Inflammatory macrophage treated with lipopolysaccharide for 4 hours (primary cell): ENCODE results near the gene PTPRZ1.

Experiments used
- DNase-seq: peaks from one replicate; pipeline ENCODE4 v3.0.0-alpha.2; 2020

The PTPRZ1 gene

GRCh38 chr7:121901026-121901425 is 28.1 kb downstream of the PTPRZ1 start:
- no peak for DNase-seq

GRCh38 chr7:121904120-121904519 is 31.2 kb downstream of the PTPRZ1 start:
- no peak for DNase-seq

GRCh38 chr7:121908042-121908441 is 35.1 kb downstream of the PTPRZ1 start:
- no peak for DNase-seq

DNA sequence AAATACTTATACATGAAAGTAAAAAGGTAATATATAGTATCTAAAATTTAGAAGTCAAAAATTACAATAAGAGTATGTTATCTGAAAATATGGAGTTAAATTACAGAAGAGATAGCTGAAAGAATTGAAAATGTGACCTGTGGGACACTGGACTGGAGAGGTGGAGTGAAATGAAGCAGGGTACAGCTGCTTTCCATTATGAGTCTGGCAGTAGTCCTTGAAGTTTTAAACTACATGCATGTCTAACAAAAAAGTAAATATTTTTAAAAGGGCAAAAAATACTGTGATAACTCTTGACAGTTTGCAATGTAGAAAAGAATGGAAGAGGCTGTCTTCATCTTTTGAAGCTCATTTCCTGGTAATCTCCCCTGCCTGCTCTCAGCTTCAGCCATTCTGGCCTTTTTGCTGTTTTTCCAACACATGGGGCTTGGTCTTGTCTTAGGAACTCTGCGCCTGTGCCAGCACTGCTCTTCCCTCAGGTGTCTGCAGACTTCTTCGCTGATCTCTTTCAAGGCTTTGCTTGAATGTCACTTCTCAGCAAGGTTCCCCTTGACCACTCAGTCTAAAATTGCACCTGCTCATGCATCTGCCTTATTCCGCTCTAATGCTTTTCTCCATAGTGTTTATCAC is 36.9 kb downstream of the PTPRZ1 start:
- DNase-seq: no peak

DNA sequence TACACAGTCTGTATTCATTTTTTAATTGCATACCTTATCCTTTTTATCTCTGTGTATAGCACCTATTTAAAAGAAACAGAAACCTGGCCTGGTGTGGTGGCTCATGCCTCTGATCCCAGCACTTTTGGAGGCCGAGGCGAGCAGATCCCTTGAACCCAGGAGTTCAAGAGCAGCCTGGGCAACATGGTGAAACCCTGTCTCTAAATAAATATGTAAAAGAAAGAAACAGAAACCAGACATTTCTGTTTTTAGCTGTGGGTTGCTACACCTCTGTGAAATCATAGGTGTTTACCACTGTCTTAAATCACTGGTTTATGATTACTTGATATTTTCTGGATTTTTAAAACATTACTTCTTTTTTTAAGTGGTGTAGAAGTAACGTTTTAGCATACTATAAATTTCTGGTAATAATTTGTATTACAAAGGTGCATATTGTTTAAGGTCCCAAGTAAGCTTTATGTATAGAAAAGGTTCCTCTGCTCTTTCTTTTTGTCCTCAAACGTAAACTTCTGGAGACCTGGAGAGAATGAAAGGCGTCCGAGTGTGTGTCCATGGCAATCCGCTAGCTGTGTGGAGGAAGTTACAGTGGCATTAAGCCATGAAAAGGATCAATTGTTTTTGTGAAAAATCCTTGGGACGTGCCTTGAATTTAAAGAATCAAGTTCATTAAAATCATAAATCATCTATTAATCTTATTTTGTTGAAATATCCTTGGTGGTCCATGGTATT is 41.1 kb downstream of the PTPRZ1 start:
- no peak for DNase-seq

DNA sequence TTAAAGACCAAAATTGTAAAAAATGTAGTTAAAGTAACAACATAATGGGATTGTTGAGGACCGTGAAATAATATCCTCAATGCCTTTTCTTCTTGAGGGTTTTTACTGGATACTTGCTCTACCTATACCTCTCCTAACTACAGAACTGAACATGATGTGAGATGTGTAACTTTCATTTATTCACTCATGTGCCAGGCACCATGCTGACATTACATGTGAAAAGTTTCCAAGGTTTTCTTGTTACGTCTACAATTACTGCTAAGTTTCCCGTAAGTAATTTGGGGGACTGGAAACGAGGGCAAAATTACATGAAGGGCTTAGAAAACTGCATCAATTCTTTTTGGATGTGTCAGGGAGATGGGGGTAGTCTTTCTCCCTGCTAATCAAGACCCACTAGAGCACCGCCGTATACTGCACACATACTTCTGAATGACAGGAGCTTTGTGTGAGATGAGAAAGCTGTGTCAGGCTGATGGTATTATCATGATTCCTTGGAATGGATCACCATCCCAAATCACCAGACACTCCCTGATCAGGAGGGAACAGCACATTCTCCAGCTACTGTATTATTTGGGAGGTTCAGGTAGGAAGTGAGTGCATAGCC is 41.8 kb downstream of the PTPRZ1 start:
- no peak for DNase-seq

GRCh38 chr7:121916211-121916610 is 43.2 kb downstream of the PTPRZ1 start:
- DNase-seq: no peak

DNA sequence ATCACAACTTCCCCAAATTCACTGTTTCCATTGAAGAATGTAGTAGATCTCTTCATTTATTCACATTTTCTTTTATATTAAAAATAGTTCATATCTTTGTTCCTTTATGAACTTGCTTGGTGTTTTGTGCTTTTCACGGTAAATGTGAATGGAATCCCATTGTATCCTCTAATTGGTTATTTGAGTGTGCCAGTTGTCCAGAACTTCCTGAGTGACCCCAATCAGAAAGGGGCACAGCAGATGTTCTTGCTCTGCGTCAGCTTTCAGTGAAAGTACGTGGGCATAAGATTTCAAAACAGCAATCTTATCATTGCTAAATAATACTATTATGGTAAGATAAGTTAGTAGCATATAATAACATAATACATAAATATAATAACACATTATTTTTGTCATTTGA is 47.0 kb downstream of the PTPRZ1 start:
- DNase-seq: no peak

DNA sequence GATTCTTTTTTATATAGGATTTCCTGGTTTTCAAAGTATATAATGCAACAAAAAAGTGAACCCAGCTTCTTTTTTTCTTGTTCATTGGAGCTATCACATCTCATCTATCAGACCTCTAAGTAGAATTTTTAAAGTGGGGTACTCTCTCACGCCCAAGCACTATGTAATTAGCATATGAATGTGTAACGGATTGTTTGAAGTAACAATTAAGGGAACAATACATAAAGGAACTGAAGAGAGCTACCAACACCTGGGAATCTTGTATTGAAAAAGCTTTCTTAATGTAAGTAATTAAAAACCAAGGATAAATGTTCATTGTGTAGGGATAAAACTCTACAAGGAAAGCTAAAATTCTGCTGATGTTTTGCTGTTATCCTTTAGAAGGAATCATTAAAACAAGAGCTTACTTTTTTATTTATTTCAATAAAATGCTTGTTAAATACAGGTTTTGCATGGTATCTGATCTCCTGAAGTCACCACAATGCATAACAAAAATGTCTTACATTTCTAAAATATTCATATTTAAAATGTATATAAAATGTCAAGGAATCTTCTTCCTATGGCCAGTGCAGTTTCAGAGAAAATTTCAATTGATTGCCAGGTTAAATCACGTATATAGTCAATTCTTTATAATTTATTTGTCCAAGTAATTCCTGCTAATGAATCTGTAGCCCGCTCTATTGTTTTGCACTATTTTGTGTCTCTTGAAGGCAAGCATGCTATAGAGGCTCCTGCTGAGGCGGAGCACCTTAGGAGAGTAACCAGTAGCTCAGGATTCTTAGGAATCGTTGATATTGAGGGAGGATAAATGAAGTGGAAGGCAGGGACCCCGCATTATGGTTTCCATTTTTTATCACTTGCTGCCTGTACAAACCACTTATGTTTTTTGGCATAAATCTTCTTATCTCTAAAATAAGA is 51.6 kb downstream of the PTPRZ1 start:
- no peak for DNase-seq

DNA sequence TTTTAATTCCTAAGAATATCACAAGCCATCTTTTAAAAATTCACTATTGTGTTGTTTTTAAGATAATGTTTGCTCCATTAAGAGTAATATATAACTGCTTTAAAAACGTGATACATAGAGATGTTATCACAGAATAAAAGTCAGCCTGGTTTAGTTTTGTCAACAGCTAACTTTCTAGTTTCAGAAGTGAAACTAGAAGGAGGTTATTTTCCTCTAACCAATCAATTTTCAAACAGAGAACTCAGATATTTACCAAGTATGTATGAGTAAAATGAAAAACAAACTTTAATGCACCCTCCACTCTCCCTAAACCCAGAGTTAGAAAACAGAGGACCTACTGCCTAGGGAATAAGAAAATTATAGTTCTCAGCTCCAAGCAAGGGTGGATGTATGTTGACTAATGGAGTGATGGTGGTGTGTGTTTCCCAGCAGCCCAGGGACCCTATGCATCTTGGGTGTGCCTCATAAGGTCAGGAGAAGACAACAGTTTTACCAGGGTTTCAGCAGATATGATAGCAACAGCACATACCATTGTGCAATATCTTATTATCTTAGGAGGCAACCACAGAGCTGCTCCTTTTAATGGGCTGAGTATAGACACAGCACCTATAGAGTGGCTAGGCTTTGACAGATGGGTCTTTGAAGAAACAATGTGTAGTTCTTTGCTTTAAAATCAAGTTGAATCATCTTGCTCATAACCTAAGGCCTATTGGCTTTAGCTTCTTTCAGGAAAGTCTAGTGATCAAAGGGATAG is 58.4 kb downstream of the PTPRZ1 start:
- DNase-seq: no peak

DNA sequence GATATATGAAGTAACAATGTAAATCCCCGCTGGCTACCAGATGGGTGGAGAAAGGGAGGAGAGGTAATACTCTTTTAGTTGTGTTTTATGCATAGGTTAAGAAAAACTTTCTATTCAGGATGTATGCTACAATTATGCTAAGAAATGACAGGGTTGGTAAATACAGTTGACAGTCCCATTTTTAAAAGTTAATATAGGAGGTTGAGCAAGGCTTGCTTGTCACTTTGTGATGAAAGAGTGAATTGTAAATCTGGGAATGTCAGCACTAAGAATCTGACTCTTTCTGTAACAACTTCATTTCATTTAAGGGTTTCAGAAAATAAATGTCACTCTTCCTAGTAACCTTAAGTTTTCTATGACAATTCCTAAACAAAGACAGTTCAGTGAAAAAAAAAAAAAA is 59.8 kb downstream of the PTPRZ1 start:
- no peak for DNase-seq

DNA sequence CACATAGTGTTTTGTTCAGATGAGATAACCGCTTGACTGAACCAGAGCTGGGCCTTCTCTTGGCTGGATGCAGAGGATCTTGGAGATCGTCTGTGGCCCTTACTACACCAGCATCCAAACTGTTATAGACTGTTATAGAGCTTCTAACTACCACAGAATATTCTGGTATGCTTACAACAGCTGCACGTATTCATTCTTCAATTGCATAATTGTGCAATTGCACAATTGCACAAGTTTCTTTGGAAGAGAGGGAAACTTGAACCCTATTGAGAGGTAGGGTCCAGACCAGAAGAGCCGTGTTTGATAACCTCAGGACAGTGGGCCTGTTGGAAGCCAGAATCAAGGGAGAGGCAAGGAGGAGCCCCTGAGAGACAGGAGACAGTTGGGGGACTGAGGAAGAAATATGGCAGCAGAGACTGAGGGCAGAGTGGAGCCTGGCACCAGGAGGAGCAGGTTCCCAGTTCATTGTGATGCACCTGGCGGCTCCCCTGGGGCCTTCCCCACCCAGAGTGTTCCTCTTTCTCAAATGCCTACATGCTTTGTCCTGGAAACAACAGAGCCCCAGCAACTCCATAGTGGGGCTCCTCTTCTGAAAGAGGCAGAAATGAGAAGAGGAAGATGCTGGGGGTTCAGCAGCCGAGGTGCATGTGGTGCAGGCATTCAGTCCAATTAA is 64.1 kb downstream of the PTPRZ1 start:
- DNase-seq: no peak

DNA sequence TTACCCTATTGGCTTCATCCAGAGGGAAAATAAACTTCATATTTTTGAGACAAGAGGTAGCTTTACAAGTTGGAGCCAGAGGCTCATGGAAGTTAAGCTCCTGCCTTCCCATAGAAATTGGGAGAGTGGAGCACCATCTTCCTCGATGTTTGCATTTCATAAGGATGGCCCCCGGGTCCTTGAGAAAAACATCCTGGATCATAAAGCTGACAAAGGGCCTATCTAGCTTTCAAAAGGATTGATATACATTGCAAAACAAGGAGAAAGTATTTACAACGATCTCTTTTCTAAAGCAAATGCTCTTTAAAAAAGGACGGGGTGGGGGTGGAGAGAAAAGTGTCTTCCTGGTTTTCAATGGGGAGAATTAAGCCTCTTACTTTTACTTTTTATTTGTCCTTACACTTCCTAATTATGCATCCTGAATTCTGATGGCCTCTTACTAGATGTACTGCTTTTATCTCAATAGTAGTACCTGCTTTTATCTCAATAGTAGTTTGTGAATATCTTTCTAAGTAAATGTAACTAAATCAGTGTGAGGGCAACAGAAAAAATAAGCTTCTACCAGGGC is 65.6 kb downstream of the PTPRZ1 start:
- no peak for DNase-seq

DNA sequence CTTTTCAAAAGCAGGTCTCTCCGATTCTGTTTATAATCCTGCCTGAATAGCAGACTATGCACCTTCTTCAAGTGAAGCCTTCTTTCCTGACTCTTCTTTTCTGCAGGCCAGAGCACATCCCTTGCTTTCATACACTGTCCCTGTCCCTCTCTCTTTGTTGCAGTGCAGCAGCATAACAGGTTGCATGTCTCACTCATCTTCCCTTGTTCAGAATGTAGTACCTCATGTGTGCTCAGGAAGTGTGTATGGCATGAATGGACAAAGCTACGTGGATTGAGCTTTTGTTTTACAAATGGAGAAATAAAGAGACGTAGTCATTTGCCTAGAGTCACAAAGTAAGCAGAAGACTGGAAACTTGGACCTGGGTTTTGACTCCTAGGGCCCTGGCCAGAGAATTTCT is 68.0 kb downstream of the PTPRZ1 start:
- no peak for DNase-seq

GRCh38 chr7:121941830-121942229 is 68.9 kb downstream of the PTPRZ1 start:
- no peak for DNase-seq

- DNase-seq: no peak
Observed at GRCh38 chr7:121945066-121945465, 72.1 kb downstream of the PTPRZ1 start.

GRCh38 chr7:121945480-121946236 is 72.7 kb downstream of the PTPRZ1 start:
- no peak for DNase-seq

DNA sequence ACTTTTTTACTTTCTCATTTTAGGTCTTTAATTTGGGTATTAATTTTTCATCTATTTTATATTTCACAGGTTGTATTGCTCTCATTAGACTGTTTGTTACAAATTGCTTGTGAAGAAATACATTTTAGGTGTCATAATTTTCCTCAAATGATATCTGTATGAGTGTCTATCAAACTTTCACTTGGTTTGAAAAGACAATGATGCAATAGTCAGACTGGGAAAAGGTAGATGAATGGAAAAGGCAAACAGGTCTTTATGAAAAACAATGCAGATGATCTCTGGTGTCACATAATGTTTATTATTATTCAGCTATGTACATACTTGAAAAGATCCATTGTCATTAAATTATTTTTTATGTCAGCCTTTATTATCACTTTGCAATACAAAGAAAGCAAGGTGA is 80.2 kb downstream of the PTPRZ1 start:
- no peak for DNase-seq

GRCh38 chr7:121953601-121954000 is 80.6 kb downstream of the PTPRZ1 start:
- DNase-seq: no peak

DNA sequence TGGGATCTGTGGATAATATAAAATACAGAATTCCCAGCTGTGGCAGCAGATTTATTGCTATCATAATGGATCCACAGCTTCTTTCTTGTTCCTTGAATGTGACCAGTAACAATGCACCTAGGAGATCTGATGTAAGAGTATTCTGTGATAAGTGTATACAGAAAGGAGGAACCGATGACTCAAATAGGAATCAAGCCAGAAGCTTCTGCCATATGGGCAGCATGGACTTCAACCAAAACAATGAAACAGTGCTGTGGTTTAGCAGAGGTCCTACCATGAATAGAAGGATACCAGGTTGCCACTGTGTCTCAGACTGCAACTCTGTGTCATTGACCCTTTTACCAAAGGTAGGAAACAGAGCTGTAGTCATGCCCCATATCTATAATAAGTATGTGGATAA is 81.8 kb downstream of the PTPRZ1 start:
- DNase-seq: no peak

DNA sequence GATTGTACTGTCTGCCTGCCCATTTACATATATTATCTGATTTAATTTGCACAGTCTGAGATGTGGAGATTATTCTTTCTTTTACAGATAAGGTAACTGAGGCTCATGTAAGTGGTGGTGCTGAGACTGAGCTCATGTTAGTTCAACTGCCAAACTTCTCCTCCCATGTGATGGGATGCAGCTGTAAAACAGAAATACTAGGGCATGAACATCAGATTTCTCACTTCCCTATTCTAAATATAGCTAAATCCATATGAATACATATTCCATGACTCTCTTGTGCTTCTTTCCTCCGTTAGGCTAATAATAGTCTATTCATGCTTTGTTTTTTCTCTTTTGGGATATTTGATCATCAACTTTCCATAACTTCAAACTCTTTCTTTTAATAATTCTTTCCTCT is 84.7 kb downstream of the PTPRZ1 start:
- DNase-seq: no peak
